NCI-H1092 (cell line): Measurements from ENCODE around the gene APPL2.
A peak's percentile ranks its signal among the peaks of the same experiment; 100 is the strongest.
"Not testable (repeated sequence)": the region's sequence is repeated elsewhere in the genome, so short reads cannot be mapped to it uniquely, and the experiment has no call there.

Experiments used
- DNase-seq: peaks from one replicate; lab custom pipeline; 2025; lab: John Stamatoyannopoulos, UW

Gene APPL2

DNA sequence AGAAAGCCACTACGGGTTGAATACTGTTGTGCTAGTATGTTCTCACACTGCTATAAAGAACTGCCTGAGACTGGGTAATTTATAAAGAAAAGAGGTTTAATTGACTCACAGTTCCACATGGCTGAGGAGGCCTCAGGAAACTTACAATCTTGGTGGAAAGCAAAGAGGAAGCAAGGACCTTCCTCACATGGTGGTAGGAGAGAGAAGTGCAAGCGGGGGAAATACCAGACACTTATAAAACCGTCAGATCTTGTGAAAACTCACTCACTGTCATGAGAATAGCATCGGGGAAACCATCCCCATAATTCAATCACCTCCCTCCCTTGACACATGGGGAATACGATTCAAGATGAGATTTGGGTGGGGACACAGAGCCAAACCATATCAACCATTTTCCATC is 20.5 kb upstream of the APPL2 start:
- not testable (repeated sequence) for DNase-seq

DNA sequence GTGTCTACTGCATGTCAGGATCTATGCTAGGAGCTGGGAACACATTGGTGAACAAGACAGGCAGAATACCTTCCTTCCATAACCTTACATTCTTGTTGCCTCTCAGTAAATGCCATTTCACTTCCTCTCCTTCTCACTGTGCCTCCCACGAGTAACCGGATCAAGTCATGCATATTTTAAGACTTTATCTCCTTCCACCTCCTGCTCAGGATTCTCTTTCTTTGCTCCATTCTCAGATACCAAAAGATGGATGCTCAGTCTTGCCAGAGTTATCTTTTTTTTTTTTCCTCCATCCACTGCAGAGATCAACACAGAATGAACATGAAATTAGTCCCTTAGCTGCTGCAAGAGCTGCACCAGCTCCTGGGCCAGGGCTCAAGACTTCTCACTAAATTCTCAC is 20.0 kb upstream of the APPL2 start:
- DNase-seq: no peak

- DNase-seq: no peak
Observed at GRCh38 chr12:105253866-105254513, 18.0 kb upstream of the APPL2 start.

GRCh38 chr12:105252901-105253300 is 16.9 kb upstream of the APPL2 start:
- no peak for DNase-seq

DNA sequence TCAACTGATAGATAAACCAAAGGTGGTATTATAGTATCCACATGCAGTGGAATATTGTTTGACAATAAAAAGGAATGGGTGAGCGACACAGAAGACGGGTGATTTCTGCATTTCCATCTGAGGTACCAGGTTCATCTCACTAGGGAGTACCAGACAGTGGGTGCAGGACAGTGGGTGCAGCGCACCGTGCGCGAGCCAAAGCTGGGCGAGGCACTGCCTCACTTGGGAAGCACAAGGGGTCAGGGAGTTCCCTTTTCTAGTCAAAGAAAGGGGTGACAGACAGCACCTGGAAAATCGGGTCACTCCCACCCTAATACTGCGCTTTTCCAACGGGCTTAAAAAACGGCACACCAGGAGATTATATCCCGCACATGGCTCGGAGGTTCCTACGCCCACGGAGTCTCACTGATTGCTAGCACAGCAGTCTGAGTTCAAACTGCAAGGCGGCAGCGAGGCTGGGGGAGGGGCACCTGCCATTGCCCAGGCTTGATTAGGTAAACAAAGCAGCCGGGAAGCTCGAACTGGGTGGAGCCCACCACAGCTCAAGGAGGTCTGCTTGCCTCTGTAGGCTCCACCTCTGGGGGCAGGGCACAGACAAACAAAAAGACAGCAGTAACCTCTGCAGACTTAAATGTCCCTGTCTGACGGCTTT is 9.9 kb upstream of the APPL2 start:
- not testable (repeated sequence) for DNase-seq

- DNase-seq: no peak
Observed at GRCh38 chr12:105245291-105245690, 9.3 kb upstream of the APPL2 start.

DNA sequence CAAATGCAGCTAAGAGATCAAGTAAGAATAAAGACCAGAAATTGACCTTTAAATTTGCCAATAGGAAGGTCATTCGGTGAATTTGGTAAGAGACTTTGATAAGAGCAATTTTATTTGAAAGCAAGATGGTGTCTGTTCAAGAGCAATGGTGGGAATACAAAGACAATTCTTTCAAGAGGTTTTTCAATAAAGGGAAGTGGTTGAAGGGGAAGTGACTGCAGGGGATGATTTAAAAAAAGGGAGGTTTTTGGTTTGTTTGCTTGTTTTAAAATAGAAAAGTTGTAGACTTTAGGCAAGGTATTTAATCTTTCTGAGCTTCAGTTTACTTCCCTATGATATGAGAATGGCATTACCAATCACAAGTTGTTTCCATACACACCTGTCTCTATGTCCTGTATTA is 4.3 kb upstream of the APPL2 start:
- DNase-seq: no peak

DNA sequence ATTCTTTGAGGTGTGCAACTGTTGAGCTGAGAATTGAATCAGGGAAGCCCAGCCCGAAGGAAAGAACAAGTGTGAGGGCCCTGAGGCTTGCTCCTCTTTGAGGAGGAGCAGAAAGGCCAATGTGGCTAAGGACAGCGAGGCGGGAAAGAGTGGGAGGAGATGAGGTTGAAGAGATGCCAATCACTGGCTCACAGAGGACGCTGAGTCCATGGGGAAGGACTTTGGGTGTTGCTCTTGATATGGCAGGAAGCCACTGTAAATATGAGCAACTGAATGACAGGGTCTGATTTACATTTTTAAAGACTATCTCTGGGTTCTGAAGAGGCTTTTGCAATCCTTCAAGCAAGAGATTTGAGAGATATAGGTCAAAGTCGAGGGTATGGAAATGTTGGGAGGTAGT is 3.3 kb upstream of the APPL2 start:
- no peak for DNase-seq

DNA sequence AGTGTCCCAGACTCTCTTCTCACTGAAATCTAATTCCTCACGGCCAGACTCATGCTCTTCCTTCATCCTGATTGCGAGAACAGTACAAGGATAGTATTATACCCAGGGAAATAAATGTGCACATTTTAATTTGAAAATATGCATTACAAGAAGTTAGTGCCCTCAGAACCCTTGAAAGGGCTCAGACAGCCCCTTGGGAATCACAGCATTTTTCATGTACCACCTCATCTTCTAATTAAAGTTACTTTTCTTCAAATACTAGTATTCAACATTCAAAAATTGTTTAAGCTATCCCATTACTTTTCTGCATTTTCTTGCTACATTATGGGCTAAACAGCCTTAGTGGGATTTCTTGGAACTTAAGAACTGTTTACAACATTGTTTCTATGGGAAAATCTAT is 1.7 kb upstream of the APPL2 start:
- no peak for DNase-seq

DNA sequence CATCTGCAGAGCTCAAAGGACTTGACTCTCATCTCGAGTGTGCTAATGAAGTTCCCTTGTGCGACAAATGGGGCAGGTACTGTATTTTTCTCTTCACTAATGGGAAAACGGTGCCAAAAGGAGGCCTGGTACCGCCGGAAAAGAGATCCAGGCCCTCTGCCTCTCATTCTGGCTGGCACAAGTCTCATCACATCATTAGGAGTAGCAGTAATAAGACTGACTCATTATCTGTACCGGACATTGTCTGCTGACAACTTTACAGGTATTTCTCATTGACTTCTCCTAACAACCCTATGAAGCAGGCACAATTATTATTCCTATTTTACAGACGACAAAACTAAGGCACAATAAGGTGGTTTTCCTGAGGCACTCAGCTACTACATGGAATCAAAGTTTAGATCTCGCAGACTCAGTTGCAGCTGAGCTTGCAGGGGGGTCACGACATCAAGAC is 668 bp downstream of the APPL2 start:
- peak; percentile 10 for DNase-seq

- no peak for DNase-seq
Observed at GRCh38 chr12:105234197-105234596, 1.8 kb downstream of the APPL2 start.

DNA sequence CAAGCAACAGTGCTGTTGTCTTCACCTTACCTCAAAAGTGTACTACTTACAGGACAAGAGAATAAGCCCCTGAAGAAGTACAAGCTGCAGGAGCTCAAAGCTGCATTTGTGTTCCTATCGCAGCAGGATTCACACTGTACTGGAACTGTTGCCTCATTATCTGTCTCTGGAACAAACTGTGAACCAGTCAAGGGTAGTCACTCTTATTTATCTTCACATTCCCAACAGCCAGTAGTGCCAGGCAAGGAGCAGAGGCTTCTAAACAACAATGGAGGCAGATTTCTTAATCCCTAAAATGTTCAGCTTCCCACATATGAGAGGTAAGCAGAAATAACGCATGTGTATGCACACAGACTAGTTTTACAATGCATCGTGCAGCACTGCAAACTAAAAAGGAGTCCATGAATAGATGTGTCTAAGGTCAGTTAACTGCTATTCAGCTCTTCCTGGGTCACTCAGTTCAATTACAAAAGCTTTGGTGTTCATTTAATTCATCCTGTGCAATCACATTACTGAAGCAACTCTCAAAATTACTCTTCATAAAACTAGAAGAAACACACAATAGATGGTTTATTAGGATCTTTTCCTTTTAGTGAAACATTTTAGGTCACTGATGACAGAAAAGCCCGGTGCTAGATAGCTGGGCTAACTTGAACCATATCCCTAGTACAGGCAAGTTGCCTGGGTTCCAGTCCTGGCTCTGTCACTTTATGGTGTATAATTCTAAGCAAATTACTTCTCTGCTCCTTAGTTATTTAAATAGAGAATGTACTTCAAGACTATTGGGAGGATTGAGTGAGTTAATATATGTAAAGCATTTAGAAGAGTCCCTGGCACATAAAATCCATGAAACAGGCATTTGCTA is 2.7 kb downstream of the APPL2 start:
- no peak for DNase-seq

- no peak for DNase-seq
Observed at GRCh38 chr12:105231396-105231795, 4.6 kb downstream of the APPL2 start.

DNA sequence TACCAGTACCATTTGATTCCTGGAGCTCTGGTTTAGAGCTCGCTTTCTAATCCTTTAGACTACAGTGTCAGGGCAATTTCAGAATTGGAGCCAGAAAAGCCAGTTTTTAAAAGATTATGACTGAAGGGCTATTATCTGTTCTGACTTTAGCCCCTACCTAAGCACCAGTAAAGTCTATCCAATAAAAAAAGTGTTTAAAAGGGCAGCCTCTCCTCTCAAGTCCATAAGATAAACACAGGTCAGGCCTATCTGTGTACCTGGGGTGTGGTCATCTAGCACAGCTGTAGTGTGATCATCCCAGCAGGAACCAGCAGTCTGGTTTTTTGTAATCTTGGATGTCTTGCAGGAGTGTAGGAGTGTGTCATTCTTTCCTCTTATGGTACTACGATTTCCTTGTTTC is 6.6 kb downstream of the APPL2 start:
- no peak for DNase-seq

DNA sequence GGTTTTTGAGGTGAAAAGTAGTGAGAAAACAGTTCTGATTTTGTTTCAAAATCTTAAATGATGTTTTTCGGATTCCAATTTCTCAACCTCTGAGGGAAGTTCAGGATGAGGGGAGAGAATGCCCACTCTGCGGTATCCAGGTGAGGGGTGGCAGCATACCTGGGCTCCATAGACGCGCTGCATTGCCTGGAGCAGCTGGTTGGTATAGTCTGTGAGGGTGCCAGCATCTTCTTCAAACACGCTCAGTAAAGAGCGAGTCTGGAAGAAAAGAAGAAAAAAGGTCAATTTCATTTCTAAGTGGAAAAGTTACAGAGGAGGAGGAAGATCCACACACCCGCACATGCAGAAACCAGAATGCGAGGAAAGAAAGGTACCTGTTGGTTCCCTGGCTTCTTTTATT is 7.0 kb downstream of the APPL2 start:
- no peak for DNase-seq

GRCh38 chr12:105228494-105228893 is 7.5 kb downstream of the APPL2 start:
- no peak for DNase-seq

GRCh38 chr12:105227879-105228278 is 8.1 kb downstream of the APPL2 start:
- DNase-seq: no peak

GRCh38 chr12:105226219-105226618 is 9.8 kb downstream of the APPL2 start:
- DNase-seq: no peak

- no peak for DNase-seq
Observed at GRCh38 chr12:105225505-105226015, 10.4 kb downstream of the APPL2 start.

GRCh38 chr12:105224399-105224798 is 11.6 kb downstream of the APPL2 start:
- no peak for DNase-seq

DNA sequence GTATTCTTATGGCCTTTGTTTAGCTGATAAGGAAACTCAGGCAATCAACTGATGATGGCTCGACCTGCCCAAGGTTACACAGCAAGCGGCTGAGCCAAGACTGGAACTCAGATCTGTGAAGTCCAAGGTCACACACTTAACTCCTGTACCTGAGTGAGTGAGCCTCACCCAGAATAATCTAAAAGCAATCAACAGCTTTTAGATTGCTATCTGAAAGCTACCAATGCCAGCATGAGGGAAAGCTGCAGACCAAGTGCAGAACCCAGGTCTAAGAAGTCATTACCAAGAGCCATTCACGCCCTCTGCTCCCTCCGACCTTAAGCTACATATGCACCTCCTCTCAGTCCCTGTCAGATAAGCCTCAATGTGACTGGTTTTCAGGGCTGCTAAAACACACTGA is 12.1 kb downstream of the APPL2 start:
- DNase-seq: no peak

DNA sequence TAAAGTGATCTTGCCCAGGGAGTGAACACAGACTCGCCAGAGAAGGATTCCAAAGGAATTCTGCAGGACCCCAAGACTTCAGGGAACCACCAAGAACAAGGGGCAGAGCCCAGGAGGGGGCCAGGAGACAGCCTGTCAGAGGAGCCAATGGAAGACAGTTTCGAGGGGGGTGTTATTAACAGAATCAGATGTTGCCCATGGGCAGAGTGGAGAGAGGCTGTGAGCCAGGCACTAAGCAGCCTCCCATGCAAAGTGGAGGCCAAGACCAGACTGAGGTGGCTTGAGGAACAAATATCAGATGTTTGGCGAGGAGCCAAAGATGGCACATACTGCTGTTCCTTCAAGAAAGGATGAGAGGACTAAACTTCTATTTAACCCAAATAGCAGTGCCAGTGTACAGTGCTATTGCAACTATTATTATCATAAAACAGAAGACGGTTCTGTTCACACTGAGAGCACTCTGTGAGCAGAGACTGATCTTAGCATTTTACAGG is 12.6 kb downstream of the APPL2 start:
- DNase-seq: no peak
